Activated CD8-positive, alpha-beta memory T cell treated with anti-CD3 and anti-CD28 coated beads, Interleukin-2, amount 50 U/mL, for 1 hour (primary cell): Measurements from ENCODE around the gene ZNF407.

Source experiments
- DNase-seq: peaks from one replicate; pipeline ENCODE4 v3.0.0-alpha.2; 2020; ENCODE audit errors: extremely low read depth

The ZNF407 gene

GRCh38 chr18:75009878-75010277 is 412.2 kb downstream of the ZNF407 start:
- no peak for DNase-seq

- no peak for DNase-seq
Measured at GRCh38 chr18:75010278-75010677, 412.6 kb downstream of the ZNF407 start.

GRCh38 chr18:75010689-75011088 is 413.0 kb downstream of the ZNF407 start:
- no peak for DNase-seq

- DNase-seq: no peak
Measured at GRCh38 chr18:75016025-75016717, 418.5 kb downstream of the ZNF407 start.

- DNase-seq: no peak
Measured at GRCh38 chr18:75023473-75023872, 425.8 kb downstream of the ZNF407 start.

GRCh38 chr18:75024871-75025270 is 427.2 kb downstream of the ZNF407 start:
- DNase-seq: no peak

GRCh38 chr18:75025573-75025972 is 427.9 kb downstream of the ZNF407 start:
- DNase-seq: no peak

- DNase-seq: no peak
Measured at GRCh38 chr18:75029481-75029880, 431.8 kb downstream of the ZNF407 start.

- no peak for DNase-seq
Measured at GRCh38 chr18:75031717-75032317, 434.1 kb downstream of the ZNF407 start.

- no peak for DNase-seq
Measured at GRCh38 chr18:75033516-75033915, 435.8 kb downstream of the ZNF407 start.

GRCh38 chr18:75034937-75035336 is 437.3 kb downstream of the ZNF407 start:
- DNase-seq: no peak

- no peak for DNase-seq
Measured at GRCh38 chr18:75035928-75036327, 438.3 kb downstream of the ZNF407 start.

- no peak for DNase-seq
Measured at GRCh38 chr18:75036917-75037688, 439.4 kb downstream of the ZNF407 start.

GRCh38 chr18:75037689-75037955 is 440.0 kb downstream of the ZNF407 start:
- no peak for DNase-seq

- DNase-seq: no peak
Measured at GRCh38 chr18:75041586-75041985, 443.9 kb downstream of the ZNF407 start.

GRCh38 chr18:75043478-75043877 is 445.8 kb downstream of the ZNF407 start:
- no peak for DNase-seq

- DNase-seq: no peak
Measured at GRCh38 chr18:75044296-75044695, 446.6 kb downstream of the ZNF407 start.

GRCh38 chr18:75044791-75045190 is 447.1 kb downstream of the ZNF407 start:
- no peak for DNase-seq

- no peak for DNase-seq
Measured at GRCh38 chr18:75045272-75045671, 447.6 kb downstream of the ZNF407 start.

GRCh38 chr18:75047240-75047961 is 449.7 kb downstream of the ZNF407 start:
- DNase-seq: no peak

- no peak for DNase-seq
Measured at GRCh38 chr18:75048776-75049454, 451.2 kb downstream of the ZNF407 start.

GRCh38 chr18:75049455-75049789 is 451.8 kb downstream of the ZNF407 start:
- no peak for DNase-seq
